Stimulated activated CD8-positive, alpha-beta memory T cell treated with anti-CD3 and anti-CD28 coated beads, Interleukin-4, amount 100 ng/mL, for 24 hours (primary cell): ENCODE measurements around the gene NOTCH3.

Source experiments
- DNase-seq: peaks from one replicate; pipeline ENCODE4 v3.0.0-alpha.2; 2020; ENCODE audit warnings: low read depth

Gene NOTCH3

GRCh38 chr19:15161028-15161984 lies 39.5 kb downstream of the NOTCH3 start:
- no peak for DNase-seq

GRCh38 chr19:15159251-15159650 lies 41.5 kb downstream of the NOTCH3 start:
- DNase-seq, result no peak

- no peak for DNase-seq
Observed at GRCh38 chr19:15156391-15156790, 44.4 kb downstream of the NOTCH3 start.

GRCh38 chr19:15155296-15155695 lies 45.5 kb downstream of the NOTCH3 start:
- DNase-seq, result no peak

- no peak for DNase-seq
Observed at GRCh38 chr19:15154002-15154612, 46.7 kb downstream of the NOTCH3 start.

- DNase-seq, result no peak
Observed at GRCh38 chr19:15149737-15150136, 51.1 kb downstream of the NOTCH3 start.

GRCh38 chr19:15147090-15147489 lies 53.7 kb downstream of the NOTCH3 start:
- no peak for DNase-seq

- no peak for DNase-seq
Observed at GRCh38 chr19:15144046-15144646, 56.6 kb downstream of the NOTCH3 start.

GRCh38 chr19:15142313-15142712 lies 58.5 kb downstream of the NOTCH3 start:
- DNase-seq, result no peak

GRCh38 chr19:15141143-15141542 lies 59.7 kb downstream of the NOTCH3 start:
- DNase-seq, result no peak

GRCh38 chr19:15138427-15138826 lies 62.4 kb downstream of the NOTCH3 start:
- no peak for DNase-seq

GRCh38 chr19:15137777-15138176 lies 63.0 kb downstream of the NOTCH3 start:
- DNase-seq, result no peak

GRCh38 chr19:15136234-15136954 lies 64.4 kb downstream of the NOTCH3 start:
- DNase-seq, result no peak

GRCh38 chr19:15129856-15130585 lies 70.8 kb downstream of the NOTCH3 start:
- DNase-seq, result no peak

- DNase-seq, result no peak
Observed at GRCh38 chr19:15128162-15128770, 72.5 kb downstream of the NOTCH3 start.

- DNase-seq, result no peak
Observed at GRCh38 chr19:15126131-15126910, 74.5 kb downstream of the NOTCH3 start.

- DNase-seq, result peak; percentile 98
Observed at GRCh38 chr19:15125232-15126067, 75.3 kb downstream of the NOTCH3 start.

GRCh38 chr19:15124572-15125231 lies 76.1 kb downstream of the NOTCH3 start:
- DNase-seq, result no peak

GRCh38 chr19:15123900-15124299 lies 76.9 kb downstream of the NOTCH3 start:
- DNase-seq, result no peak
